HG02678 (cell line): ENCODE measurements around the gene CACNA2D3.

ENCODE experiments used
- ATAC-seq: cut with Tn5 transposase; IDR thresholded peaks from one replicate; pipeline ENCODE4 v1.9.1; 2021; ENCODE audit warnings: mild to moderate bottlenecking, moderate library complexity; ENCODE audit not compliant: unreplicated experiment

Gene CACNA2D3

GRCh38 chr3:54126551-54126950, 4.2 kb downstream of the CACNA2D3 start:
- ATAC-seq, result no peak

GRCh38 chr3:54127499-54128056, 5.2 kb downstream of the CACNA2D3 start:
- ATAC-seq, result no peak

- no peak for ATAC-seq
Measured at GRCh38 chr3:54131026-54131605, 8.8 kb downstream of the CACNA2D3 start.

GRCh38 chr3:54131890-54132289, 9.5 kb downstream of the CACNA2D3 start:
- ATAC-seq, result no peak

- no peak for ATAC-seq
Measured at GRCh38 chr3:54132685-54133084, 10.3 kb downstream of the CACNA2D3 start.

GRCh38 chr3:54133196-54133595, 10.8 kb downstream of the CACNA2D3 start:
- no peak for ATAC-seq

GRCh38 chr3:54134155-54134554, 11.8 kb downstream of the CACNA2D3 start:
- ATAC-seq, result no peak

GRCh38 chr3:54134713-54135112, 12.4 kb downstream of the CACNA2D3 start:
- no peak for ATAC-seq

- ATAC-seq, result no peak
Measured at GRCh38 chr3:54137311-54137710, 15.0 kb downstream of the CACNA2D3 start.

GRCh38 chr3:54138937-54139547, 16.7 kb downstream of the CACNA2D3 start:
- no peak for ATAC-seq

- no peak for ATAC-seq
Measured at GRCh38 chr3:54139630-54140029, 17.3 kb downstream of the CACNA2D3 start.

GRCh38 chr3:54144284-54144683, 21.9 kb downstream of the CACNA2D3 start:
- no peak for ATAC-seq

GRCh38 chr3:54146506-54147239, 24.3 kb downstream of the CACNA2D3 start:
- ATAC-seq, result no peak

GRCh38 chr3:54150864-54151467, 28.6 kb downstream of the CACNA2D3 start:
- ATAC-seq, result no peak

GRCh38 chr3:54153477-54153876, 31.1 kb downstream of the CACNA2D3 start:
- ATAC-seq, result no peak

GRCh38 chr3:54157860-54158259, 35.5 kb downstream of the CACNA2D3 start:
- ATAC-seq, result no peak

- no peak for ATAC-seq
Measured at GRCh38 chr3:54159917-54160316, 37.6 kb downstream of the CACNA2D3 start.

- no peak for ATAC-seq
Measured at GRCh38 chr3:54163441-54163840, 41.1 kb downstream of the CACNA2D3 start.

- no peak for ATAC-seq
Measured at GRCh38 chr3:54164192-54164975, 42.0 kb downstream of the CACNA2D3 start.

GRCh38 chr3:54165865-54166264, 43.5 kb downstream of the CACNA2D3 start:
- no peak for ATAC-seq

- no peak for ATAC-seq
Measured at GRCh38 chr3:54167999-54168398, 45.6 kb downstream of the CACNA2D3 start.
